Trophoblast cell (in vitro differentiated cells and primary cell): ENCODE measurements around the gene LCA5L.

Experiments used
- DNase-seq, 2 donors: peaks; one replicate each; pipeline ENCODE4 v3.0.0-alpha.2; 2016
- H2AFZ ChIP-seq: 2 replicates; pipeline ENCODE4 v1.6.1; 2013; ENCODE audit warnings: low read length, moderate library complexity, mild to moderate bottlenecking; ENCODE audit not compliant: insufficient read depth, poor library complexity
- H2AK5ac ChIP-seq: 2 replicates; pipeline ENCODE4 v1.6.1; 2013; ENCODE audit warnings: mild to moderate bottlenecking, low read length
- H2BK120ac ChIP-seq: 2 replicates; pipeline ENCODE4 v1.6.1; 2013; ENCODE audit warnings: low read length, mild to moderate bottlenecking, moderate library complexity; ENCODE audit not compliant: insufficient read depth, poor library complexity
- H2BK12ac ChIP-seq: 2 replicates; pipeline ENCODE4 v1.6.1; 2013; ENCODE audit warnings: mild to moderate bottlenecking, low read length, moderate library complexity
- H2BK5ac ChIP-seq: 2 replicates; pipeline ENCODE4 v1.6.1; 2013; ENCODE audit warnings: low read length, low read depth, moderate library complexity, mild to moderate bottlenecking; ENCODE audit not compliant: poor library complexity
- H3K14ac ChIP-seq: 2 replicates; pipeline ENCODE4 v1.6.1; 2013; ENCODE audit warnings: mild to moderate bottlenecking, low read length
- H3K18ac ChIP-seq: 2 replicates; pipeline ENCODE4 v1.6.1; 2013; ENCODE audit warnings: mild to moderate bottlenecking, low read length
- H3K23ac ChIP-seq: 2 replicates; pipeline ENCODE4 v1.6.1; 2013; ENCODE audit warnings: low read length
- H3K27ac ChIP-seq: 2 replicates; pipeline ENCODE4 v1.5.1; 2013; ENCODE audit warnings: low read depth, mild to moderate bottlenecking, inconsistent platforms, low read length, moderate library complexity
- H3K27me3 ChIP-seq: 2 replicates; pipeline ENCODE4 v1.6.1; 2013; ENCODE audit warnings: inconsistent platforms, mild to moderate bottlenecking, low read length, moderate library complexity; ENCODE audit not compliant: insufficient read depth
- H3K36me3 ChIP-seq, 2 experiments: 1 replicate in 1 of 2; 2 replicates in 1 of 2; pipeline ENCODE4 v1.6.1; 2013; ENCODE audit warnings: low read length in 2 of 2, mild to moderate bottlenecking in 2 of 2, moderate library complexity in 1 of 2; ENCODE audit not compliant: insufficient read depth in 2 of 2, control insufficient read depth in 1 of 2
- H3K4ac ChIP-seq: 2 replicates; pipeline ENCODE4 v1.6.1; 2013; ENCODE audit warnings: low read depth, mild to moderate bottlenecking, low read length, moderate library complexity
- H3K4me1 ChIP-seq, 2 experiments: 1 replicate in 1 of 2; 2 replicates in 1 of 2; pipeline ENCODE4 v1.6.1; 2013; ENCODE audit warnings: low read length in 2 of 2, mild to moderate bottlenecking in 2 of 2, moderate library complexity in 1 of 2; ENCODE audit not compliant: insufficient read depth in 2 of 2, control insufficient read depth in 1 of 2
- H3K4me2 ChIP-seq: 2 replicates; pipeline ENCODE4 v1.6.1; 2013; ENCODE audit warnings: inconsistent platforms, mild to moderate bottlenecking, low read length, moderate library complexity
- H3K4me3 ChIP-seq: 2 replicates; pipeline ENCODE4 v1.5.1; 2013; ENCODE audit warnings: mild to moderate bottlenecking, low read depth, low read length, inconsistent platforms
- H3K79me1 ChIP-seq: one replicate; pipeline ENCODE4 v1.6.1; 2013; ENCODE audit warnings: low read length
- H3K79me2 ChIP-seq: 2 replicates; pipeline ENCODE4 v1.6.1; 2013; ENCODE audit warnings: low read length, mild to moderate bottlenecking; ENCODE audit not compliant: control insufficient read depth, insufficient read depth, poor library complexity
- H3K9ac ChIP-seq: 2 replicates; pipeline ENCODE4 v1.6.1; 2013; ENCODE audit warnings: mild to moderate bottlenecking, low read length
- H3K9me3 ChIP-seq: 2 replicates; pipeline ENCODE4 v1.6.1; 2013; ENCODE audit warnings: low read depth, mild to moderate bottlenecking, control low read depth, inconsistent platforms, low read length; ENCODE audit not compliant: insufficient read depth
- H4K12ac ChIP-seq: 2 replicates; pipeline ENCODE4 v1.6.1; 2013; ENCODE audit warnings: low read depth, mild to moderate bottlenecking, low read length, moderate library complexity
- H4K8ac ChIP-seq: 2 replicates; pipeline ENCODE4 v1.6.1; 2013; ENCODE audit warnings: low read depth, mild to moderate bottlenecking, low read length, moderate library complexity
- H4K91ac ChIP-seq: one replicate; pipeline ENCODE4 v1.6.1; 2013; ENCODE audit warnings: low read depth, mild to moderate bottlenecking, low read length, moderate library complexity
- WGBS: extraction: QIAGEN DNeasy Blood & Tissue Kit; methylation state at CpG from one replicate; pipeline ENCODE4 v1.1.7; 2013; ENCODE audit warnings: missing lambda C conversion rate; ENCODE audit not compliant: insufficient read length, insufficient coverage; ENCODE audit errors: extremely low coverage; 5-methylcytosine and 5-hydroxymethylcytosine counted together

LCA5L gene

DNA sequence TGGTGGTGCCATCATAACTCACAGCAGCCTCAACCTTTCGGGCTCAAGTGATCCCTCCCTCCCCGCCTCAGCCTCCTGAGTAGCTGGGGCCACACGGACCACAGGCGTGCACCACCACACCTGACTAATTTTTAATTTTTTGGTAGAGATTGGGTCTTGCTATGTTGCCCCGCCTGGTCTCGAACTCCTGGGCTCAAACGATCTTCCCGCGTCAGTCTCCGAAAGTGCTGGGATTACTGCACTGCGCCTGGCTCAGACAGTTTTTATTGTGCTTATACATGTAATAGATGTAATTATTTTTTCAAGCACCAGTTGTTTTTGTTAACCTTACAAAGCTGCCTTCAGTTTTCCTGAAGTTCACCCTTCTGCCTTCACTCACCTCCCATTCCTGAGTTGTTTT is 58.7 kb downstream of the LCA5L start:
- H2AK5ac ChIP-seq: no peak overlapping the region
- peaks cover 0 to 9% of the 10 kb centered on the region in 2 experiments for H3K4me1 ChIP-seq
- no peaks in the 10 kb centered on the region for H3K79me1 ChIP-seq
- no peaks in the 10 kb centered on the region for H3K27me3 ChIP-seq
- H3K9ac ChIP-seq: no peak overlapping the region
- H2BK12ac ChIP-seq: no peak overlapping the region
- DNase-seq: no peak
- no peak overlapping the region for H2BK120ac ChIP-seq
- H2BK5ac ChIP-seq: no peak overlapping the region
- no peak overlapping the region for H3K4me2 ChIP-seq
- no peak overlapping the region for H3K4ac ChIP-seq
- H4K8ac ChIP-seq: no peak overlapping the region
- H3K23ac ChIP-seq: no peak overlapping the region
- H3K27ac ChIP-seq: no peak overlapping the region
- H3K9me3 ChIP-seq: no peaks in the 10 kb centered on the region
- H3K18ac ChIP-seq: no peak overlapping the region
- no peaks in the 10 kb centered on the region for H3K79me2 ChIP-seq
- H4K12ac ChIP-seq: no peak overlapping the region
- H4K91ac ChIP-seq: no peak overlapping the region
- H2AFZ ChIP-seq: no peak overlapping the region
- no CpG with 5 or more reads among the region's 11 CpGs for WGBS
- H3K14ac ChIP-seq: no peak overlapping the region
- H3K4me3 ChIP-seq: no peak overlapping the region
- H3K36me3 ChIP-seq: peaks cover 2 to 3% of the 10 kb centered on the region in 2 experiments

DNA sequence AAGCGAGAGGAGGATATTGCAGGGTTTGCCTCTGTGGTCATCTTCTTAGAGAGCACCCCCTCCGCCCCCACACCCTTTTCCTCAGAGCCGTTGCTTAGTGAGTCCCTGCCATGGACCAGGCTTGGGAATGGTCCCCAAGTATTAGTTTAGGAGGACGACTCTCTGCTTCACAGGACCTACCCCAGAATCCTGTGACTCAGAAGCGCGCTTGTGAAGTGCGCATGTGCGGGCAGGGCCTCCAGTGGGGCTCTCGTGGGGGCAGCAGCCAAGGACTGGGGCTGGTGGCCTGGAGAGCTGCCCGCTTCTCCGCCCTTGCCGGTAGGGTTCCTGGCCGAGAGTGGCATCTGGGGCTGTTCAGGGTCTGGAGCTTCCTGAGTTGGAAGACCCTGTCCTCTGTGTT is 59.4 kb downstream of the LCA5L start:
- no peak overlapping the region for H3K9ac ChIP-seq
- no peak overlapping the region for H2AFZ ChIP-seq
- no peaks in the 10 kb centered on the region for H3K36me3 ChIP-seq
- DNase-seq: no peak
- H3K14ac ChIP-seq: no peak overlapping the region
- no peak overlapping the region for H4K8ac ChIP-seq
- no peak overlapping the region for H2BK5ac ChIP-seq
- H3K4me3 ChIP-seq: no peak overlapping the region
- no peaks in the 10 kb centered on the region for H3K27me3 ChIP-seq
- no peak overlapping the region for H3K4ac ChIP-seq
- H3K79me2 ChIP-seq: no peaks in the 10 kb centered on the region
- H3K4me2 ChIP-seq: no peak overlapping the region
- H2BK12ac ChIP-seq: no peak overlapping the region
- no peak overlapping the region for H3K23ac ChIP-seq
- H4K12ac ChIP-seq: no peak overlapping the region
- no peak overlapping the region for H3K18ac ChIP-seq
- no peak overlapping the region for H2BK120ac ChIP-seq
- H4K91ac ChIP-seq: no peak overlapping the region
- H2AK5ac ChIP-seq: no peak overlapping the region
- H3K27ac ChIP-seq: no peak overlapping the region
- H3K4me1 ChIP-seq: peaks cover 0 to 7% of the 10 kb centered on the region in 2 experiments
- no peaks in the 10 kb centered on the region for H3K9me3 ChIP-seq
- no CpG with 5 or more reads among the region's 13 CpGs for WGBS
- no peaks in the 10 kb centered on the region for H3K79me1 ChIP-seq

DNA sequence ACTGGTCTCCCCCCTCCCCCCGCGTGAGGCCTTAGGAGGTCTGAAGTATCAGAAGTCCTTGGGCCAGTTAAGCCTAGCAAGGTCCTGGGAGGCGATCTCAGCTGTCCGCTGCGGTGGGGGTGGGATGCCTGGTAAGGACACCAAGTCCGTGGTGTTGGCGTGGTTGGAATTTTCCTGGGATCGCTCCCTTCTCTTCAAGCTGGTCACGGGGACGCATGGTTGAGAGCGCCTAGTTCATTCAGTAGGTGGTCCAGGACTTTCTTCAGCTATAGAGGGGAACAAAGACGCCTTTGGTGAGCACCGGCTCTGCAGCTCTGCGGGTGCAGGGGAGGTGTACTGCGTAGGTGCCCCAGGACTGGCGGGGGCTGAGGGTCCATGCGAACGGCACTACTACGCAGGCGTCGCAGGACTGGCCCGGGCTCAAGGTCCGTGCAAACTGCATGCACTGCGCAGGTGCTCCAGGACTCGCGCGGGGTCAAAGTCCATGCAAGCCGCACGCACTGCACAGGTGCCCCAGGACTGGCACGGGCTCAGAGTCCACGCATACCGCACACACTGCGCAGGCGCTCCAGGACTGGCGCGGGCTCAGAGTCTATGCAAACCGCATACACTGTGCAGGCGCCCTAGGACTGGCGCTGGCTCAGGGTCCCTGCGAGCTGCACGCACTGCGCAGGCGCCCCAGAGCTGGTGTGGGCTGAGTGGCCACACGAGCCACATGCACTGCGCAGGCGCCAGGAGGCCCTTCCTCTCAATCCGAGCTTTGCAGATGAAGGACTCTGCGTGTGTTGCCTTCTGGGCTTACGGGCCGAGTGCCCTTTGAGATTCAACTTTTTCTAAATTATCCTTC is 60.1 kb downstream of the LCA5L start:
- H3K79me2 ChIP-seq: no peaks in the 10 kb centered on the region
- H3K4me1 ChIP-seq: peaks cover 3 to 11% of the 10 kb centered on the region in 2 experiments
- no peak overlapping the region for H3K4me2 ChIP-seq
- DNase-seq: peak; percentile 70 to 80
- H4K12ac ChIP-seq: no peak overlapping the region
- no peak overlapping the region for H3K27ac ChIP-seq
- WGBS: no CpG with 5 or more reads among the region's 50 CpGs
- H3K4ac ChIP-seq: no peak overlapping the region
- no peak overlapping the region for H2AFZ ChIP-seq
- no peak overlapping the region for H3K14ac ChIP-seq
- H3K9me3 ChIP-seq: no peaks in the 10 kb centered on the region
- H3K18ac ChIP-seq: no peak overlapping the region
- no peak overlapping the region for H2AK5ac ChIP-seq
- no peak overlapping the region for H4K8ac ChIP-seq
- H2BK5ac ChIP-seq: no peak overlapping the region
- no peaks in the 10 kb centered on the region for H3K27me3 ChIP-seq
- H2BK12ac ChIP-seq: no peak overlapping the region
- H2BK120ac ChIP-seq: no peak overlapping the region
- no peak overlapping the region for H4K91ac ChIP-seq
- H3K23ac ChIP-seq: no peak overlapping the region
- no peaks in the 10 kb centered on the region for H3K79me1 ChIP-seq
- H3K36me3 ChIP-seq: no peaks in the 10 kb centered on the region
- no peak overlapping the region for H3K9ac ChIP-seq
- no peak overlapping the region for H3K4me3 ChIP-seq

DNA sequence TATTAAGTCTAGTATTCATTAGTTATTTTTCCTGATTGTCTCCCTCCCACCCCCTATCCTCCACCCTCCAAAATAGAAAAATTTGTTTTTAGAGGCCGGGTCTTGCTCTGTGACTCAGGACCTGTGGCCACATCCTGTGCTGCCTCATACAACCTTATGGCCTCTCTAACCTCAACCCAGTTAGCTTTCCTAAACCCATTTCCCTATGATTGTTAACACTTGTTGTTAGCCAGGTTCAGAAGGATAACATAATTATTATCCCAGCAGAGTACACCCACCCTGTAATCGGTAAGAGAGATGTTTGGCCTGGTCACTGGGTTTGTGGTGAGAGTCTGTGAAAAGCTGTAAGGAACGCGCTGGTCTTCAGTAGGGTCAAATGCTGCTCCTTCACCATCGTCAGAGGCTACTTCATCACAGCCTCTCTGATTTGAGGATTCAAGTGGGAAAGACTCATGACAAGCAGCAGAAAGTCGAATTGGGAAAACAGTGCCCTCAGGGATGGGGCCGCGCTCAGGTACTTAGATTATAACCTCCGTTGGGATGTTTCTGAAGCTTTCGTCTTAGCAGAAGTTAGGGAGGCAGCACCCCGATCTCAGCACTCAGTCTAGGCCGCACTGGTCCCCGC is 60.8 kb downstream of the LCA5L start:
- H2AFZ ChIP-seq: no peak overlapping the region
- no peak overlapping the region for H3K9ac ChIP-seq
- H2BK12ac ChIP-seq: no peak overlapping the region
- no peaks in the 10 kb centered on the region for H3K9me3 ChIP-seq
- H2BK120ac ChIP-seq: no peak overlapping the region
- no peak overlapping the region for H3K4me3 ChIP-seq
- no peak for DNase-seq
- H4K8ac ChIP-seq: no peak overlapping the region
- no peaks in the 10 kb centered on the region for H3K36me3 ChIP-seq
- no peak overlapping the region for H3K23ac ChIP-seq
- H3K18ac ChIP-seq: no peak overlapping the region
- peaks cover 3 to 11% of the 10 kb centered on the region in 2 experiments for H3K4me1 ChIP-seq
- no peak overlapping the region for H2AK5ac ChIP-seq
- no peak overlapping the region for H4K91ac ChIP-seq
- no CpG with 5 or more reads among the region's 13 CpGs for WGBS
- no peak overlapping the region for H3K14ac ChIP-seq
- H2BK5ac ChIP-seq: no peak overlapping the region
- peaks cover 1% of the 10 kb centered on the region for H3K79me2 ChIP-seq
- H3K4ac ChIP-seq: no peak overlapping the region
- no peak overlapping the region for H4K12ac ChIP-seq
- no peak overlapping the region for H3K27ac ChIP-seq
- no peak overlapping the region for H3K4me2 ChIP-seq
- no peaks in the 10 kb centered on the region for H3K79me1 ChIP-seq
- H3K27me3 ChIP-seq: no peaks in the 10 kb centered on the region
